NCI-H446 treated with DMSO at 0.1 percent for 48 hours (cell line): Measurements from ENCODE around the gene AICDA.

Source experiments
- DNase-seq: peaks from one replicate; lab custom pipeline; 2025; lab: John Stamatoyannopoulos, UW

AICDA gene

GRCh38 chr12:8554451-8555195, 58.0 kb downstream of the AICDA start:
- DNase-seq = no peak

GRCh38 chr12:8553088-8553627, 59.5 kb downstream of the AICDA start:
- DNase-seq = no peak
